Measurements from ENCODE around the gene TSSK3. TPM values are rescaled to one million over a fixed set of nuclear protein-coding genes. Genes with fewer than 3 reads are reported as not detected.

Gene TSSK3
- total RNA-seq, 4 donors from 2014 or later = 1.3 to 1.4 TPM; not detected in 2

DNA sequence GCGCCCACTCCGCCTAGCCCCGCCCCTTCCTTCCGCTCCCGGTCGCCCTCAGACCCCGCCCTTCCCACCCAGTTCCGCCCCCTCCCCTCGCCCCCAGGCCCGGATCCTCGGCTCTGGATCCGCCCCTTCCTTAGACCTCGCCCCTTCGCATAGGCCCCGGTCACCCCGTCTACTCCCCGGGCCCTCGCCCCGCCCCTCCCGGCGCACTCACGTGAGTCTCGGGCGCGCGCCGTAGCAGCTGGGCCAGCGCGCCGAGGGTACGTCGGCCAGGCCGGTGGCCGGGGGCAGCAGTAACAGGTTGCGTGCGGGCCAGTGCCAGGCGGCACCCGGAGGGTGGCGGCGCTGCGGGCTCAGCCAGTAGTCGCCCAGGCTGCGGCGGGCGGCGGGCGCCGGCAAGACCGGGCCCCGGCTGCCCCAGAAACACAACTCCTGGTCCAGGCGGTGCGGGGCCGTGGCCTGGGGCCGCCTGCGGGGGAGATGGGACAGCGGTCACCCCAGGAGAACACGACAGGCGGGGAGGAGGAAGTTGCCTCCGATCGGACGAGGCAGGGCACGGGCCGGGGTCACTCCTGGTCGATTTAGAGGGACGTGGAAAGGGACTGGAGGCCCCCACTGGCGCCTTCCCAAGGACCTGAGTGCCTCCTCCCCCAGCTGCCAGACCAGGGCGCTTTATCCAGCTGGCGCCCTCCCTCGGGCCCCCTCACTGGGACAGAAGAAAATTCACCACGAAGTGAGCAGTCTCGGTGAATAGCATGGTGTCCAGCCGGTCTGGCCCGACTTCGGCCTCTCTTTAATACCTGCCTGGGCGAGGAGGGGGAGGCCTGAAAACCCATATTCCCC lies 10.7 kb upstream of the TSSK3 start:
- no peaks in the 10 kb centered on the region for H3K9me3 ChIP-seq
- intact Hi-C loops (cut with DNase I; ENCODE audit: low total_unique reads) = no loop called here
- peak; percentile 96 for DNase-seq
- H3K27ac ChIP-seq = peak overlapping the region; percentile 89 to 94 (median 92)
- in situ Hi-C loops (cut with MboI; ENCODE audit: low pct_ligation_motif_present in 1 of 4, low pct_unique_long_range_greater_than_20kb in 1 of 4, low sequenced_read_pairs in 3 of 4) = no loop called here
- peaks cover 15 to 27% (median 16%) of the 10 kb centered on the region in 4 donors for H3K4me1 ChIP-seq
- H3K27me3 ChIP-seq = no peaks in the 10 kb centered on the region
- TF ChIP-seq EP300 (IDR thresholded peaks at IDR 0.05; ENCODE audit: low read depth) = no peak
- TF ChIP-seq CTCF (IDR thresholded peaks at IDR 0.05) = no peak
- peak; percentile 74 for TF ChIP-seq POLR2A (IDR thresholded peaks at IDR 0.05)
- peak; percentile 90 to 93 (median 91) for TF ChIP-seq POLR2AphosphoS5 (IDR thresholded peaks at IDR 0.05)
- no peaks in the 10 kb centered on the region for H3K36me3 ChIP-seq
- WGBS, 2 donors (ENCODE audit: low coverage in 1 of 2) = 2% methylated on average over 67 of the region's 75 CpGs; no CpG with 5 or more reads in 1 of the 2 donors
- H3K4me3 ChIP-seq = peak overlapping the region; percentile 49 to 78 (median 72)

DNA sequence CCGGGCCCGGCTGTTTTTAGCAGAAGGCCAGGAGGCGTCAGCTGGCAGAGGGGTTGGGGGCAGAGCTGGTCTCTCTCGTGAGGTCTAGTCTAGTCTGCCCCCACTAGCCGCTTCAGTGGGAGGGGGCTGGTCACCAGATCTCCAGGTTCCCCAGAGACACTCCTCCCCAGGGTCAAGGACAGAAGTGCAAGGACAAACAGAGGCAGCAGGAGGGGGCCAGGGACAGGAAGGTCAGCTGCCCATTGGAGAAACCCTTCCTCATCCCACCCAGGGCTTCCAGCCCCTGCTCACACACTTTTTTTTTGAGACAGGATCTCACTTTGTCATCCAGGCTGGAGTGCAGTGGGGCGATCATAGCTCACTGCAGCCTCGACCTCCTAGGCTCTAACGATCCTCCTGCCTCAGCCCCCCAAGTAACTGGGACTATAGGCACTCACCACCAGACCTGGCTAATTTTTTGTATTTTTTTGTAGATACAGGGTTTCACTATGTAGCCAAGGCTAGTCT lies 10.0 kb upstream of the TSSK3 start:
- H3K4me1 ChIP-seq = peaks cover 15 to 27% (median 16%) of the 10 kb centered on the region in 4 donors
- H3K27me3 ChIP-seq = no peaks in the 10 kb centered on the region
- intact Hi-C loops (cut with DNase I; ENCODE audit: low total_unique reads) (no loop called here), in situ Hi-C loops (cut with MboI; ENCODE audit: low pct_ligation_motif_present in 1 of 4, low pct_unique_long_range_greater_than_20kb in 1 of 4, low sequenced_read_pairs in 3 of 4) (no loop called here)
- no peaks in the 10 kb centered on the region for H3K36me3 ChIP-seq
- WGBS, 2 donors (ENCODE audit: low coverage in 1 of 2) = 54 to 90% methylated on average over 3 to 8 of the region's 8 CpGs
- no peak for TF ChIP-seq EP300 (IDR thresholded peaks at IDR 0.05; ENCODE audit: low read depth)
- no peak for TF ChIP-seq CTCF (IDR thresholded peaks at IDR 0.05)
- no peak for TF ChIP-seq POLR2A (IDR thresholded peaks at IDR 0.05)
- no peak for TF ChIP-seq POLR2AphosphoS5 (IDR thresholded peaks at IDR 0.05)
- DNase-seq = no peak
- no peaks in the 10 kb centered on the region for H3K9me3 ChIP-seq
- H3K27ac ChIP-seq = peak overlapping the region; percentile 89 to 94 (median 92)
- peak overlapping the region; percentile 49 to 78 (median 72) for H3K4me3 ChIP-seq

- intact Hi-C loops (cut with DNase I; ENCODE audit: low total_unique reads) = no loop called here
- Histone ChIP-seq H3K27ac (peak overlapping the region in 3 of 4 donors; percentile 17 to 94 (median 92)), H3K27me3 (no peaks in the 10 kb centered on the region), H3K4me3 (no peak overlapping the region), H3K4me1 (peaks cover 15 to 27% (median 16%) of the 10 kb centered on the region in 4 donors), H3K9me3 (no peaks in the 10 kb centered on the region), H3K36me3 (no peaks in the 10 kb centered on the region)
- 76% methylated on average over 2 of the region's 2 CpGs; no CpG with 5 or more reads in 1 of the 2 donors for WGBS, 2 donors (ENCODE audit: low coverage in 1 of 2)
- DNase-seq = no peak
- in situ Hi-C loops (cut with MboI; ENCODE audit: low pct_ligation_motif_present in 1 of 4, low pct_unique_long_range_greater_than_20kb in 1 of 4, low sequenced_read_pairs in 3 of 4) = no loop called here
- TF ChIP-seq POLR2AphosphoS5 (IDR thresholded peaks at IDR 0.05) = no peak
- TF ChIP-seq CTCF (IDR thresholded peaks at IDR 0.05) = no peak
- TF ChIP-seq POLR2A (IDR thresholded peaks at IDR 0.05) = no peak
- no peak for TF ChIP-seq EP300 (IDR thresholded peaks at IDR 0.05; ENCODE audit: low read depth)
Observed at GRCh38 chr1:32352831-32353383, 9.4 kb upstream of the TSSK3 start.

- Histone ChIP-seq H3K4me1 (peaks cover 15 to 27% (median 16%) of the 10 kb centered on the region in 4 donors), H3K27me3 (no peaks in the 10 kb centered on the region), H3K27ac (peak overlapping the region in 3 of 4 donors; percentile 16 to 92 (median 17)), H3K4me3 (no peak overlapping the region), H3K36me3 (no peaks in the 10 kb centered on the region), H3K9me3 (no peaks in the 10 kb centered on the region)
- intact Hi-C loops (cut with DNase I; ENCODE audit: low total_unique reads) = no loop called here
- no peak for DNase-seq
- in situ Hi-C loops (cut with MboI; ENCODE audit: low pct_ligation_motif_present in 1 of 4, low pct_unique_long_range_greater_than_20kb in 1 of 4, low sequenced_read_pairs in 3 of 4) = no loop called here
- WGBS, 2 donors (ENCODE audit: low coverage in 1 of 2) = 78% methylated on average over 2 of the region's 2 CpGs; no CpG with 5 or more reads in 1 of the 2 donors
- TF ChIP-seq POLR2AphosphoS5 (IDR thresholded peaks at IDR 0.05) = no peak
Observed at GRCh38 chr1:32353431-32353830, 8.9 kb upstream of the TSSK3 start.

Measured in transverse colon (tissue), 4 donors.